K562 (cell line): ENCODE measurements around the gene NLK. TPM values are rescaled to one million over a fixed set of nuclear protein-coding genes. Genes with fewer than 3 reads are reported as not detected.

Experiments used
- ATAC-seq: fragments of 200-7000 bp; cut with Tn5 transposase; 3 replicates; pipeline ENCODE4 v1.9.1; 2020; ENCODE audit warnings: moderate library complexity
- BruUV-seq: library from RNA; stranded (reverse); fragments of 400-500 nt; replicated peaks from 2 replicates; lab custom pipeline; 2021; lab: Mats Ljungman, UMichigan
- CTCF ChIA-PET: fragments of 300-600 bp; formaldehyde crosslinking; extraction: SDS; loops from one replicate; lab custom pipeline; 2021; ENCODE audit warnings: low intra/inter-chr PET ratio; lab: Yijun Ruan, JAX
- POLR2A ChIA-PET: fragments of 300-600, 350-650 bp; sonication (Branson Sonifier 250); formaldehyde crosslinking; extraction: SDS; loops from one replicate; lab custom pipeline; 2021; ENCODE audit warnings: antibody characterized with exemption, inconsistent platforms; lab: Yijun Ruan, JAX
- DNase-seq, 4 experiments: peaks; one replicate each; pipeline versions ENCODE4 v3.0.0 to v3.0.0-alpha.2; 2011 to 2018; ENCODE audit warnings: low spot score in 3 of 4, mixed read lengths in 3 of 4; ENCODE audit errors: extremely low read depth in 1 of 4
- FAIRE-seq: peaks from 2 replicates; lab custom pipeline; 2011; peaks lifted over from hg19 to GRCh38; lab: Jason Lieb, UNC
- H2AFZ ChIP-seq: 2 replicates; pipeline ENCODE4 v1.6.0; 2011; ENCODE audit warnings: low read depth, low read length, control low read depth, inconsistent platforms
- H3K27ac ChIP-seq: fragments of 200-600 bp; 3 replicates; pipeline ENCODE4 v1.8.0; 2011; ENCODE audit warnings: low read depth, mild to moderate bottlenecking, control low read depth, inconsistent platforms, low read length, moderate library complexity, mixed read lengths; ENCODE audit errors: extremely low read depth
- H3K27me3 ChIP-seq, 2 experiments: fragments of 300-600 bp in 1 of 2; 2 replicates in 1 of 2; 3 replicates in 1 of 2; pipeline versions ENCODE4 v1.6.0 to v1.8.0; 2011; ENCODE audit warnings: inconsistent platforms in 2 of 2, low read length in 2 of 2, mild to moderate bottlenecking in 1 of 2, mixed read lengths in 1 of 2, moderate library complexity in 1 of 2; ENCODE audit not compliant: control insufficient read depth in 2 of 2, insufficient read depth in 2 of 2
- H3K36me3 ChIP-seq: fragments of 300-600 bp; 3 replicates; pipeline ENCODE4 v1.8.0; 2011; ENCODE audit warnings: mild to moderate bottlenecking, low read length, inconsistent platforms; ENCODE audit not compliant: control insufficient read depth, insufficient read depth
- H3K4me1 ChIP-seq, 2 experiments: fragments of 200-600 bp in 1 of 2; replicated peaks in 1 of 2; 2 replicates in 1 of 2; 3 replicates in 1 of 2; pipeline versions ENCODE4 v1.5.1 to v1.8.0; 2011; ENCODE audit warnings: inconsistent platforms in 2 of 2, low read length in 2 of 2, mild to moderate bottlenecking in 1 of 2, mixed read lengths in 1 of 2, moderate library complexity in 1 of 2; ENCODE audit not compliant: control insufficient read depth in 2 of 2, insufficient read depth in 2 of 2
- H3K4me2 ChIP-seq: 2 replicates; pipeline ENCODE4 v1.6.1; 2011; ENCODE audit warnings: low read length, control low read depth, inconsistent platforms, mixed read lengths; ENCODE audit not compliant: insufficient read depth
- H3K4me3 ChIP-seq: fragments of 200-600 bp; sonication (generic), shearing (Covaris generic); 2 replicates; pipeline ENCODE4 v1.5.1; 2016; ENCODE audit warnings: control low read depth, inconsistent platforms
- H3K79me2 ChIP-seq: fragments of 200-600 bp; 3 replicates; pipeline ENCODE4 v1.8.0; 2011; ENCODE audit warnings: low read length, inconsistent platforms; ENCODE audit not compliant: control insufficient read depth, insufficient read depth
- H3K9ac ChIP-seq, 2 experiments: 2 replicates each; pipeline versions ENCODE4 v1.6.0 to v1.6.1; 2011; ENCODE audit warnings: low read depth in 2 of 2, low read length in 2 of 2, control low read depth in 1 of 2, inconsistent platforms in 1 of 2, mild to moderate bottlenecking in 1 of 2, mixed read lengths in 1 of 2; ENCODE audit not compliant: insufficient read depth in 1 of 2
- H3K9me1 ChIP-seq: one replicate; pipeline ENCODE4 v1.6.0; 2011; ENCODE audit warnings: inconsistent platforms, mild to moderate bottlenecking, low read length, moderate library complexity; ENCODE audit not compliant: control insufficient read depth, insufficient read depth
- H3K9me3 ChIP-seq: replicated peaks from 2 replicates; pipeline ENCODE4 v1.5.1; 2011; ENCODE audit warnings: low read depth, low read length, inconsistent platforms; ENCODE audit not compliant: control insufficient read depth, insufficient read depth
- H4K20me1 ChIP-seq: replicated peaks from 2 replicates; pipeline ENCODE4 v1.6.1; 2011; ENCODE audit warnings: low read length, inconsistent platforms, mixed read lengths; ENCODE audit not compliant: control insufficient read depth, insufficient read depth
- ATF3 ChIP-seq, 2 experiments: fragments of 450-650 bp in 1 of 2; sonication (generic) in 1 of 2; formaldehyde crosslinking in 1 of 2; IDR thresholded peaks in 1 of 2; conservative IDR thresholded peaks in 1 of 2; 2 replicates each; pipeline versions ENCODE4 v1.6.1 to v1.8.1; 2016 to 2023; ENCODE audit warnings: mild to moderate bottlenecking in 2 of 2, moderate library complexity in 2 of 2, inconsistent platforms in 1 of 2, missing genetic modification reagents in 1 of 2
- C11orf30 ChIP-seq: fragments of 450-650 bp; IDR thresholded peaks from 2 replicates; pipeline ENCODE4 v1.6.1; 2016; ENCODE audit warnings: low read depth, mild to moderate bottlenecking
- FOSL1 ChIP-seq: fragments of 200-800 bp; sonication (Bioruptor generic); conservative IDR thresholded peaks from 2 replicates; pipeline ENCODE4 v1.6.1; 2016; ENCODE audit warnings: missing genetic modification characterization, missing compliant biosample characterization
- JUND ChIP-seq, 2 experiments: IDR thresholded peaks; 2 replicates in 1 of 2; 3 replicates in 1 of 2; pipeline ENCODE4 v1.6.1; 2011; ENCODE audit warnings: borderline replicate concordance in 2 of 2, low read depth in 2 of 2, low read length in 2 of 2, improper control_type of control experiment in 1 of 2, missing biosample characterization in 1 of 2, missing genetic modification characterization in 1 of 2, missing genetic modification reagents in 1 of 2
- NCOR1 ChIP-seq: fragments of 450-650 bp; IDR thresholded peaks from 2 replicates; pipeline ENCODE4 v1.6.1; 2016; ENCODE audit warnings: mild to moderate bottlenecking, moderate library complexity
- POLR2AphosphoS5 ChIP-seq: IDR thresholded peaks from 2 replicates; pipeline ENCODE4 v1.6.1; 2011; ENCODE audit warnings: mild to moderate bottlenecking, low read depth, low read length, moderate library complexity; ENCODE audit not compliant: control insufficient read depth, insufficient read depth
- SMC3 ChIP-seq: conservative IDR thresholded peaks from 2 replicates; pipeline ENCODE4 v1.6.1; 2011; ENCODE audit warnings: low read depth, low read length, improper control_type of control experiment; ENCODE audit not compliant: insufficient read depth
- STAG1 ChIP-seq: sonication (generic); formaldehyde crosslinking; IDR thresholded peaks from 2 replicates; pipeline ENCODE4 v1.5.0; 2020; ENCODE audit warnings: missing genetic modification reagents, borderline replicate concordance
- TCF3 ChIP-seq: sonication (generic); formaldehyde crosslinking; IDR thresholded peaks from 2 replicates; pipeline ENCODE4 v1.4.0; 2020; ENCODE audit warnings: mild to moderate bottlenecking, missing genetic modification reagents
- USF1 ChIP-seq: sonication (generic); formaldehyde crosslinking; IDR thresholded peaks from 2 replicates; pipeline ENCODE4 v1.9.0; 2022; ENCODE audit warnings: mild to moderate bottlenecking, missing genetic modification reagents
- ZNF174 ChIP-seq: fragments of 250-450 bp; sonication (Bioruptor Pico); IDR thresholded peaks from 2 replicates; pipeline ENCODE4 v1.4.0; 2020; ENCODE audit warnings: mild to moderate bottlenecking
- ZNF589 ChIP-seq: fragments of 200-800 bp; sonication (Bioruptor generic); IDR thresholded peaks from 2 replicates; pipeline ENCODE4 v1.6.1; 2016; ENCODE audit warnings: low read depth, missing genetic modification characterization, missing compliant biosample characterization
- WGBS: fragments of 100-300 bp; shearing (Covaris generic); methylation state at CpG from one replicate; pipeline ENCODE4 v1.1.6; 2016; ENCODE audit warnings: low coverage, mixed read lengths; ENCODE audit not compliant: insufficient coverage; ENCODE audit errors: missing lambda C conversion rate; 5-methylcytosine and 5-hydroxymethylcytosine counted together
- in situ Hi-C: fragments of 300-500 bp; cut with MboI; formaldehyde crosslinking; loops from 4 replicates; pipeline ENCODE4 v1.15.0; 2018; ENCODE audit warnings: inconsistent platforms, mixed read lengths
- intact Hi-C: fragments of 100-400 bp; cut with micrococcal nuclease; formaldehyde crosslinking; loops from 2 replicates; pipeline ENCODE4 v1.14.2; 2022
- polyA plus RNA-seq, 8 experiments: library from polyadenylated mRNA; depleted of rRNA in 4 of 8; stranded (reverse) in 5 of 8; unstranded in 3 of 8; fragments of >200 nt; fragmentation: Nextera tagmentation in 2 of 8; fragmentation: Illumina TruSeq in 1 of 8; extraction: Ambion mirVana in 2 of 8; extraction: Trizol in 1 of 8; gene quantifications; 2 replicates each; pipeline versions ENCODE4 v1.2.1 to v1.2.3, GENCODE V29; 2011 to 2014; ENCODE audit warnings: inconsistent platforms in 1 of 8, missing spikeins in 1 of 8
- total RNA-seq, 7 experiments: library from RNA; depleted of rRNA in 6 of 7; stranded (reverse); fragments of >200 nt in 6 of 7; fragmentation: Illumina TruSeq in 2 of 7; extraction: Trizol in 2 of 7; gene quantifications; 2 replicates each; pipeline versions ENCODE4 v1.2.1 to v1.2.3, GENCODE V29; 2011 to 2021; ENCODE audit warnings: low replicate concordance in 1 of 7

NLK gene
- total and polyA plus RNA-seq, 9 of the 15 experiments (the other 6 are each of a cell fraction or from before 2014, with no cell fraction given) = 10.9 to 59.6 (median 26.7) TPM

- no peaks in the 10 kb centered on the region for H4K20me1 ChIP-seq
- ATAC-seq = peak; percentile 53; the same call in 1 of the 3 replicates
- no peak for FAIRE-seq
- CTCF ChIA-PET = no interaction called here
- no TSS peak for BruUV-seq
- no peaks in the 10 kb centered on the region for H3K36me3 ChIP-seq
- H3K9ac ChIP-seq = no peak overlapping the region
- no peak for DNase-seq
- in situ Hi-C loops = no loop called here
- 54% methylated on average over 4 of the region's 4 CpGs for WGBS
- no peak overlapping the region for H3K27ac ChIP-seq
- no peak overlapping the region for H2AFZ ChIP-seq
- H3K9me3 ChIP-seq = no peaks in the 10 kb centered on the region
- intact Hi-C loops = no loop called here
- no peak overlapping the region for H3K4me3 ChIP-seq
- no peak overlapping the region for H3K4me2 ChIP-seq
- no peaks in the 10 kb centered on the region for H3K27me3 ChIP-seq
- POLR2A ChIA-PET = interaction anchor here (0.7 to 1.3 kb wide), 2 partner anchors 15 to 19 kb away, joined by 3 to 5 read pairs; no protein-coding TSS in a partner anchor
- no peaks in the 10 kb centered on the region for H3K9me1 ChIP-seq
- H3K4me1 ChIP-seq = peaks cover 0 to 7% of the 10 kb centered on the region in 2 experiments; a peak in 2 of 5 replicates
- H3K79me2 ChIP-seq = peaks cover 83% of the 10 kb centered on the region
- TF ChIP-seq JUND (IDR thresholded peaks at IDR 0.05; ENCODE audit: borderline replicate concordance, low read depth, low read length) (peak; percentile 5; the same call in 1 of the 2 replicates), JUND (tag; IDR thresholded peaks at IDR 0.05; ENCODE audit: borderline replicate concordance, low read depth, low read length) (no peak), USF1 (CRISPR knock-in tag) (no peak), FOSL1 (peak; percentile 55; the same call in 1 of the 2 replicates), ZNF589 (no peak), ATF3 (IDR thresholded peaks at IDR 0.05) (peak; percentile 23; the same call in 1 of the 2 replicates), ATF3 (CRISPR knock-in tag; conservative IDR thresholded peaks at IDR 0.05) (no peak), NCOR1 (no peak), TCF3 (CRISPR knock-in tag) (no peak), POLR2AphosphoS5 (no peak), C11orf30 (0 out of 2 replicates have a peak, but pooled peaks have one; percentile 7), SMC3 (no peak), ZNF174 (no peak), STAG1 (no peak)
Measured at GRCh38 chr17:28086519-28086918, 44.0 kb downstream of the NLK start.
